ENCODE data around the gene DPP6.
"Not testable (repeated sequence)": the region's sequence is repeated elsewhere in the genome, so short reads cannot be mapped to it uniquely, and the experiment has no call there.

The DPP6 gene

DNA sequence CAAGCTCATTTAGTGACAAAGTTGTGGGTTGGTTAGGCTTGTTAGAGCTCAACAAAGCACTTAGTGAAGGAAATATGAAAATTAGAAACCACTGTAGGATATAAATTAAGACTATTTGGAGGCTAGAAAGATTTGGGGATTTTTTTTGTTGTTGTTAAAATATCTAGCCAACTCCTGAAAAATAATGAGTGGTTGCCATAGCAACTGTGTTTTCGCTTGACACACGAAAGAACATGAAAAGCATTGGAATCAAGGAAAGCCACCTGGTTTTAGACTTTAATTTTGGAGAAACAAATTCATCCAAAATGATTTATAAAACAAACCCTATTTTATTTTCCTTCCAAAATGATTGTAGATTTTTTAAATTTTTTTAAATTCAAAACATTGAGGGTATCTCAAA lies 26.3 kb downstream of the DPP6 start:
- not testable (repeated sequence) for DNase-seq

DNA sequence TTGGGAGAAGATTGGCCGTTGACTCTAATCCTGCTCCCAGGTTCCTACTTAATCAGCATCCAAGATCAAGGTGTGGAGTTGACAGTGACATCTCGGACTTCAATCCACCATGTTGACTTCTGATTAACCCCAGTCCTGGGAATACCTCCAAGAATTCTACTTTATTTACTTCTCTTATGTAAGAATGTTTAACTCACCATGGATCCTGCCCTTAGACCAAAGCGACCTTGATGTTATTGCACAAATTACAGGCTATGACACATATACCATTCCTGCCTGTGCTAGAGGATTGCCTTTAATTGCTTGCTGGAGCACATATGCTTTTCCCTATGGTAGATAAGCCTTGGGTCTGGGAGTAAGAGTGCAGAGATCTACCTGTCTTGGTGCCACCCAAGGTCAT lies 28.1 kb downstream of the DPP6 start:
- DNase-seq = not testable (repeated sequence)

DNA sequence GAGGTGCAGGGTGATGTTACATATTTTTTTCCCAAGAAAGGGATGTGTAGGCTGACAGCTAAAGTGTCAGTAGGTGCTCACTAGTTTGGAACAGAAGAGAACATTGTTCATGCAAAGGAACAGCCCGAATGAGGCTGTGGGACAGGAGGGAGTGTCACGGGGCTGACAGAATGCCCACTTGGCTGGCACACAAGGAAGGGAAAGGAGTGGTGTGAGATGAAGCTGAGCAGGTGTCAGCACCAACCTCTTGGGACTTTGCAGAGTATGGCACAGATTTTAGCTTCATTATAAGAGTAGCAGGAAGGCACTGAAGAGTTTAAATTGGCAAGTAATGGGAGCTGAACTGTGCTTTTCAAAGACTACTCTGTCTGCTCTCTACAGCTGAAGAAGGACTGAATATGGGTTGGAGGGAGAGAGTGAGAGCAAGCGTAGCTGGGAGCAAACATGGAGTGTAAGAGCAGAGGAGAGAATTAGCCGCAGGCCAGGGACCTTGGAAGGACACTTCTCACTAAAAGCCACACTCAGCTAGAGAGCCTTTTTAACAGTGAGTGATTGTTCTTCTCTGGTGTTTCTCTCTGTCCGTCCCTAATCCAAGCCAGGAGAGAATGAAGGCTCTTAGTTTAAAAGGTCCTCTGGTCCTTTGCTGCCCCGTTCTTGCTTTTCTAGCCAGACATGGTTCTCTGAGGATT lies 35.0 kb downstream of the DPP6 start:
- DNase-seq = not testable (repeated sequence)

DNA sequence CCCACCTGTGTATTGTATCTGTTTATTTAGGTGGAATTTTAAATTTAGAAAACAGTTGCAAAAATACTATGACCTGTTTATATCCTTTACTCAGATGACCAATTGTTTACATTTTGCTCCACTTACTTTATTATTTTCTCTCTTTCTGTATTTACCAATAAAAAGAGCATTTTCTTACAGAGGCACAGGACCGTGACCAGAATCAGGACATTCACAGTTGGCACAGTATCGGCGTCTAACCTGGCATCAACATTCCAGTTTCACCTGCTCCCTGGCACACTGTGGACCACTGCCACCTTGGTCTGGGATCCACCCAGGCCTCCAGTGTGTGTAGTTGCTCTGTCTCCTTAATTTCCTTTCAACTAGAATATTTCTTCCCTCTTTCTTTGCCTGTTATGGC lies 39.9 kb downstream of the DPP6 start:
- not testable (repeated sequence) for DNase-seq

DNA sequence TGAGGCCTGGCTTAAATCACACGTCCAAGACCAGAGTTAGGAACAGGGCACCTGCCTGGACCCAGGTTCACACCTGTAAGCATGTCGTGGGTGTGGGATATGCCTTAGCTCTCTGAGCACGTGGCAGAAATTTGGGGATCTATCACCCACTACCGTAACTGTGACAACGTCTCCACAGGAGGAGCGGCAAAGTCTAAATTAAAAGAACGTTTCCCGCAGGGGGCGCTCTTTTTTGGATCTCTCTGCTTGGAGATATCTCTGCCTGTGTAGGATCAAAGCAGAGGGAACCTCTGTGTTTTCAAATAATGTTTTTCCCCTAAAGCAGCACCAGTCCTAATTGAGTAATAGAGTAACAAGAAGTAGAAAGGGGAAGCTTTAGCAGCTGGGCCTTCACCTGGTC lies 43.0 kb downstream of the DPP6 start:
- not testable (repeated sequence) for DNase-seq

DNA sequence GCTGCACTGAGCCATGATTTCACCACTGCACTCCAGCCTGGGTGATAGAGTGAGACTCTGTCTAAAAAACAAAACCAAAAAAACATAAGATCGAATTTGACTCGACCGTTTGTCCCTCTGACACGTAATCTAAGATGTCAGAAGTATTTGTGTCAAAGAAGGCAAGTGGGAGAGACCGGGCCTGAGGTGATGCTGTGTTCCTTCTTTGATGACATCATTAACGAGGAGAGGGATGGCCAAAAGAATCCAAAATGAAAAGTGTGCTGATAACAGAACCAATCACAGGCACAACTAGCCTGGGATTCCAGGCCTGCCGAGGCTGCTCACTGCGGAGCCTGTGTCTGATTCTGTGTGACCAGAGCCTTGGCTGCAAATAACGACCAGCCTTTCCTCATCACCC lies 52.9 kb downstream of the DPP6 start:
- not testable (repeated sequence) for DNase-seq

DNA sequence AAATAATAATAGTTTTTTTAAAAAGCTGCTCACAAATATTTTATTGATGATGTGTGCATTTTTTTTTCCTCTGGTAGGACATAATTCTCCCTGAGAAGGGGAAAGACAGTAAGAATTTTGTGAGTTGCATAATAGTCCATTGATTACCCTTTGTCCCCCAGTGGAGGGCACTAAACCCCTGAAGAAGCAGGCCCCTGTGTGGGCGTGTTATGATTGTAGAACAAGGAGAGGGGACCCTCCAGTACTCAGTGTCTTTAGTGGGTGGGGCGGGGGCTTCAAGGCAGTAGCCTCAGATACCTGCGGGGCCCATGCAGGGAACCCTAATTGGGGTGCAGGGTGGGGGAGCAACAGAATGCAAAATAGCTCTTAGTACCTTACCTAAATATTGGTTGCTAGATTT lies 57.4 kb downstream of the DPP6 start:
- DNase-seq = not testable (repeated sequence)

DNA sequence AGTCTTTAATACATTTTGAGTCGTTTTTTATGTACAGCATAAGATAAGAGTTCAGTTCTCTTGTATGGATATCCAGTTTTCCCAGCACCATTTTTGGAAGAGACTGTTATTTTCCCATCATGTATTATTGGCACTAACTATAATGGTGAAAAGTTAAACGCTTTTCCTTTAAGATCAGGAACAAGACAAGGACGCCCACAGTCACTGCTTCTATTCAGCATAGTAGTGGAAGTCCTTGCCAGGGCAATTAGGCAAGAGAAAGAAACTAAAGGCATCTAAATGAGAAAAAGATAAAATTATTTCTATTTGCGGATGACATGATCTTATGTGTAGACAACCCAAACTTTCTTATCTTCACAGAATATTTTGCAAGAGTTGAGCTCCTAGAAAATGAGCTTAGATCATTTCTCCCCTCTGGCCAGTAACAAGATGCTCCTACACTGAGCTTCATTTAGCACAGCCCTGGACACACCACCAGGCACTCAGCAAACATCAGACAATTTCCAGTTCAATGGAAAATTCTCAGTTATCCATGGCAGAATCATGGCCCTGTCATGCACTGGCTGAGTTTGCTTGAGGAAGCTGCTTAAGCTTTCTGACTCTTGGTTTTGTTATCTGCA lies 61.6 kb downstream of the DPP6 start:
- DNase-seq = not testable (repeated sequence)

DNA sequence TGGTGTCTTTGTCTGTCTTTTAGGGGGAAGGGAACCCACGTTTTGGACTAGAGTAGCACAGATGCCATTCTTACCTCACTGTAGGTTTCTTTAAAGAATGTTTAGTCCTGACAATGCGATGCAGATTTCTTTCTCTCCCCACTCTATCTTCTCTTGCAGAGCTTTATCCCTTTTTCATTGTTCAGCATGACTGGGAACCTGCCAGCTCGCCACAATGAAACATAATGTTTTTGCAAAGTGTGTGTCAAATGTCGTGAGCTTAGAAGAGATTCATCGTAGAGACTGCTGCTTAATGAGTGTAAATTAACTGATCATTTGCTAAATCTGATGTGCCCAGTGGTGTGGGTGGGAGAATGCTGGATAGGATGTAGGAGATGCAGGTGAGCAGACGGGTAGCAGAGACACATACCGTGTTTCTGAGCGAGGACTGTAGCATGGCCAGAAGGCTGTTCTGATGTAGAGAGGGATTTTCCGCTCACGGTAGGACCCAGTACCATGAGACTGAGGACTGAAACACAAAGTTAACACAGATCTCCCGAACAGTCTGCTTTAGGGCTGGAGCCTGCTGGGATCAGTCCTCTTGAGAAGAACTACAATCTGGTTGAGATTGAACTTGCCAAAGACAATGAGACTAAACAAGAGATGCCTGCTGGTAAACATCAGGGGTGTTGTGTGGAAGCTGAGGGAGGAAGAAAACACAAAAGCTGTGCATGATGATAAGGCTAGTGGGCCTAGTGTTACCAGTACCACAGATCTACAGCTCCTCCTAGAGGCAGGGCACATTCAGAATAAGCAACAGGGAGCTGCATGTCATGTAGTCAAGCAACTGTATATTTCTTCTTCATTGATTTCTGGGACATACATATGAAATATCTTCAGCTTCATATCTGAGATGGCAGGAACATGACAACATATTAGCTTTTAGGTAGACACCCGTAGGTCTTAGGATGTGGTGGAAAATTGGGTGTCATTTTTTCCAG lies 65.5 kb downstream of the DPP6 start:
- not testable (repeated sequence) for DNase-seq

DNA sequence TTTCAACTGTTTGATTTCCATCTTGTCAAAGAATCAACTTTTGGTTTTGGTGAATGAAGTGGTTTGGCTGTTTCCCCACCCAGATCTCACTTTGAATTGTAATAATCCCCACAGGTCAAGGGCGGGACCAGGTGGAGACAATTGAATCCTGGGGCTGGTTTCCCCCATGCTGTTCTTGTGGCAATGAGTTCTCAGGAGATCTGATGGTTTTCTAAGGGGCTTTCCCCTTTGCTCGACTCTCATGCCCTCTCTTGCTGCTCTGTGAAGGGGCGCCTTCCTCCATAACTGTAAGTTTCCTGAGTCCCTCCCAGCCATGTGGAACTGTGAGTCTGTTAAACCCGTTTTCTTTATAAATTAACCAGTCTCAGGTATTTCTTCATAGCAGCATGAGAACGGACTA lies 68.6 kb downstream of the DPP6 start:
- DNase-seq = not testable (repeated sequence)

DNA sequence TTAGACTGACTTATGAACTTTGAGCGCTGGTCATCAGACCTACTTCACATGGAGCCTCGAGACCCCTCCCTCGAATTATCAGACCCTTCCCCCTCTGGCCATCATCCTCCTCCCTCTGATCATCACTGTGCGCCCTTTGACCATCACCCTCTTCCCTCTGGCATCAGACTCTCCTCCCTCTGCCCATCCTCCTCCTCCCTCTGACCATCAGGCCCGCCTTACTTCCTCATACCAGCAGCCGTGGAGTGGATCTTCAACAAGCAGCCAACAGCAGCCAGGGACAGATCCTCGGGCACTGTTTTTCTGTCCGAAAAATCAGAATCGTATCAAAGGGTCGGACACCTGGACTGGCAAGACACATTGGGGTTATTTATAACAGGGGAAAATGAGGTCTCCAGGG lies 70.5 kb downstream of the DPP6 start:
- DNase-seq = not testable (repeated sequence)

DNA sequence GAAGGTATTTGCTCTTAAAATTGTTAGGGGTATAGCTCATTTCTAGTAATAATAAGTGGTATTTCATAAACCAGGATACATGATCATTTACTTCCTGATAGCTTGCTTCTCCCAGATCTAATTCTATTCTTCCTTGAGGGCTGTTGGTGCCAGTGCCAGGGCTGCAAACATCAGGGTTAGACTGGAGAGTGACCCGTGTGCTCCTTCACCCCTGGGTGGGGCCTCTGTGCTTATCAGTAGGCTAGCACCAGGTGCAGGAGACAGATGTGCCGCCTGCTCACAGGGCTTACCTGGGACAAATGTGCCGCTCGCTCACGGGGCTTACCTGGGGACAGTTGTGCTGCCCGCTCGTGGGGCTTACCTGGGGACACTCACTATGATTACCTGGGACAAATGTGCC lies 71.2 kb downstream of the DPP6 start:
- DNase-seq = not testable (repeated sequence)

DNA sequence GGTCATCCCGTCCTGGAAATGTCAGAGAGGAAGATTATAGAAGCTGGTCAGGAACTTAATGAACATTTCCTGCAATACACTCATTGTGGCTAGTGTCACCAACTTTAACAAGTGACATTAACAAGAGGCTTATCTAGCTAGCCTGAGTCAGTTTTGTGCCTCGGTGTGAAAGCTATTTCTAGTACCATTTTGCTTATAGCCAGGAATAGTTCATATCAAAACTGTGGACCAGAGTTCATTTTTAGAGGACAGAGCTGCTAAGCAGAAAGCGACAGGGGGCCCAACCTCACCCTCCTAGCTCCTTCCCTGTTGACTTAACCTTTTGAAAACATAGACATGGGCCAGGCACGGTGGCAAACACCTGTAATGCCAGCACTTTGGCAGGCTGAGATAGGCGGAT lies 76.9 kb downstream of the DPP6 start:
- DNase-seq = not testable (repeated sequence)

DNA sequence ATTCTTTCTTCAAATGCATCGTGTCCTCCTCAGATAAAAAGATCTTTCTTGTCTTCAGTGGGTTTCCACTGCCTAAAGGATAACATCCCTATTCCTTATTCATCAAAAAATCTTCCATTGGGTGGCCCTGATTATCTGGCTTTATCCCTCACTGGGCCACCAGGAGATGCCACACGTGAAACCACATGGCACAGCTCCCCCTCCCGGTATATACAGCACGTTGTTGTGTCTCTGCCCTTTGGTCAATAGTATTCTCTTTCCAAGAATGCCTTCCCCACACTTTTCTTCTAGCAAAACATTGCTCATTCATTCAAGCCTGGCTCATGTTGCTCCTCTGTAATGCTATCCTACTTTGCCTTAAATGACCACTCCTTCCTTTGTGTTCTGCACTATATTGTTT lies 80.4 kb downstream of the DPP6 start:
- not testable (repeated sequence) for DNase-seq

DNA sequence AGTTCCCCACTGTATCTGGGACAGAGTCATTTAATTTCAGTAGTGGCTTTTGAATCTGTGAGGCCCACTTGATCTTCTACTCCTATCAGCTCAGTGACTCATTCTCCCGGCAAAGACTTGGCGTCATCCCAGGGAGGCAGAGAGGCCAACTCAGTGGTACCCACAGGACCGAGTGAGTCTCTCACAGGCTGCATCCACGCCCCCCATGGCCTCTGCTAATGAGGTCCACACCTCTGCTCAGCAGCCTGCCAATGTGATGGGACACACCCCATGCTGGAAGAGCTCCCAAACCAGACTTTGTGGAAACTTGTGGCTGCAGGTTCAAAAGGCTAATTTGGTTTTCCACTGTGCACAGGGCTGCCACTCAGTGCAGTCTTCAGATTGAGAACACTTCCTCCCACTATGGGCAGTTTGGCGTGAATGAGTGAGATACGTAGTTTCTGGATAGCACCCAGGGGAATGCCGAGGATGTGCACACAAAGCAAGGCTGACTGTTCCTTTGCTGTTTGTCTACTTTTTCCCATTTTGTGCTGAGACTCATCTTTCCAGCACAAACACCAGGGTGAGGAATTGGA lies 81.6 kb downstream of the DPP6 start:
- not testable (repeated sequence) for DNase-seq

DNA sequence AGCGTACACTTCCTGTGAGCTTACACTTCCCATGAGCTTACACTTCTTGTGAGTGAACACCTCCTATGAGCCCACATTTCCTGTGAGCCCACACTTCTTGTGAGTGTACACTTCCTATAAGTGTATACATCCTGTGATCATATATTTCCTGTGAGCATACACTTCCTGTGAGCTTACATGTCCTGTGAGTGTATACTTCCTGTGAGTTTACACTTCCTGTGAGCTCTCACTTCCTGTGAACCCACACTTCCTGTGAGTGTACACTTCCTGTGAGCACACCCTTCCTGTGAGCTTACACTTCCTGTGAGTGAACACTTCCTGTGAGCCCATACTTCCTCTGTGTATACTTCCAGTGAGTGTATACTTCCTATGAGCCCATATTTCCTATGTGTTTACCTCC lies 82.5 kb downstream of the DPP6 start:
- not testable (repeated sequence) for DNase-seq

DNA sequence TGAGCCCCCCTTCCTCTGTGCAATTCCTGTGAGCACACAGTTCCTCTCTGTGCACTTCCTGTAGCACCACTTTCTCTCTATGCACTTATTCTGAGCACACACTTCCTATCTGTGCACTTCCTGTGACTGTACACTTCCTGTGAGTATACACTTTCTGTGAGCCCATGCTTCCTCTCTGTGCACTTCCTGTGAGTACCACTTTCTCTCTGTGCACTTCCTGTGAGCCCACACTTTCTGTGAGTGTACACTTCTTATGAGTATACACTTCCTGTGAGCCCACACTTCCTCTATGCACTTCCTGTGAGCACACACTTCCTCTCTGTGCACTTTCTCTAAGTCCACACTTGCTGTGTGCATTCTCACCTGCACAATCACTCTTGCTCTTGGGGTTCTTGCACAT lies 83.4 kb downstream of the DPP6 start:
- DNase-seq = not testable (repeated sequence)

DNA sequence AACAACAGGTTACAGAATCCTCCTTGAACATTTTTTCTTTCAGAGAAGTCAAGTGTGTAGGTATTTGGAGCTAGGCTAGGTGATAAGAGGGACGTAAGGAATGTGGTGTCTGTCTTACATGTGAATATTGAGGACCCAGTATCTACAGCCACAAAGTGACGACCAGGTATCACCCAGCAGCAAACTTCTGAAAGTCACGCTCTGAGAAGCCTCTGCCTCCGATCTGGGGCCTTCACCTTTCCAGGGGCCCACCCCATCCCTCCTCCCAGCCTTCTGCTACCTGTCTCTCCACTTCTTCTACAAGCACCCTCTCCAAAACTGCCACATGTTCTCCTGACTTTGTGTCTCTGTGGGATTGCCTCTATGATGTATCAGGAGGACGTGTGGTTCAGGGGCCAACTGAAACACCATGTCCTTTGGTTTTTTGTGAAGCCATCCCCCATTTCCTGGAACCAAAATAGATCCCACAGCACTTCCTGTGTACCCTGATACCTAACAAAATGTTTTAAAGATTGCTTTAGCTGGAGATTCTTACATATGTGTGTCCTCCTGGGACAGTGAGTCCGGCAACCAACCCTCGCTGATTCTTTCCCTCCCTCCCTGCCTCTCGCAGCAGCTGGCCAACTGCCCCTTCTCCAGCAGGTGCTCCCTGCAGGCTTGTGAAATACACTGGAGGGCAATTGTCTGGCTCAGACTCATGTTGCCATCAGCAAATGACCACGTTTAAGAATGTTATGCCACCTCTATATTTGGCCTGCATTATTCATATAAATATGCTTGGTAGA lies 93.9 kb downstream of the DPP6 start:
- not testable (repeated sequence) for DNase-seq

DNA sequence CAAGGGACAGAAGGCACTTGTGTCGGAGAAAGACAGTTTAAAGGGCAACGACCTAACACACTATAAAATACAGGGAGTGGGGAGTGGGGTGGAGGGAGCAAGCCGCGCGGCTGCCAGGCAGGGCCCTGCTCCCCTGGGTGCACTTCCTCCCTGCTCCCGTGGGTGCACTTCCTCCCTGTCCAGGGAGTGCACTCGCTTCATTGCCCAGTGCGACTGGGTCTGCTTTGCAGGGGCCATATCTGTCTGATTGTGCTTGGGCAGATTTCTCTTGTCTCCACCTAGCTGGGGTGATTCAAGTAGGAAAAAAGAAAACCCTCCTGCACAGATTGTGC lies 94.5 kb downstream of the DPP6 start:
- DNase-seq = not testable (repeated sequence)

DNA sequence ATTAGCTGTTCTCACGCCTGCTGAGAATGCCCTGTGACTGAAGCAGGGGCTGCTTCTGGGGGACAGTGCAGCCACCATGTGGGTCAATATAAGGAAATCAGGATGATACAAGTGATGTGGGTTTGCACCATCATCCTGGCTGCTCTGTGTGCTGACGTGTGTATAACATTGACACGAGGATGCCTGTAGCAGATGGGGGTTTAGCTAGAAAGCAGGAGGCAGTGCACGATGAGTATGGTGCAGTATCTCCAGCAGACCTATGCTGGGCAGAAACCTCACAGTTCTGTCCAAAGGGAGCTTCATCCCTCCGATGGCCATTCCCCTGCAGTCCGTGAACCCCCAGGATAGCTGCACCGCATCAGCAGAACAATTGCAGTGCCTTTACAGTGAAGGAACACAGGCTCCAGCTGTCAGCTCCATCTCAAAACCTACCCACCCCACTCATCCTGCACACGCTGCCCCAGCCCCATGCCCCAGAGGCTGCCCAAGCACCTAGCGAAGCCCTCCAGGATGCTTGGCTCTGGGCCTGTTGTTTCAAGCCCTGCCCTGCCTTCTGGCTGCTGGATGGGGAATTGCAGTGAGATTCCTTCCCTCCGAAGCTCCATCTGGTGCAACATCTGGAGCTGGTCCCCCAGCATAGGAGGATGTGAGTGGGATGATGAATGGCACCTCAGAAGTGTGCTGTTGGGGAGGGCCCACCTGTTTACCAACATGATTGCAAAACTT lies 96.8 kb downstream of the DPP6 start:
- not testable (repeated sequence) for DNase-seq

DNA sequence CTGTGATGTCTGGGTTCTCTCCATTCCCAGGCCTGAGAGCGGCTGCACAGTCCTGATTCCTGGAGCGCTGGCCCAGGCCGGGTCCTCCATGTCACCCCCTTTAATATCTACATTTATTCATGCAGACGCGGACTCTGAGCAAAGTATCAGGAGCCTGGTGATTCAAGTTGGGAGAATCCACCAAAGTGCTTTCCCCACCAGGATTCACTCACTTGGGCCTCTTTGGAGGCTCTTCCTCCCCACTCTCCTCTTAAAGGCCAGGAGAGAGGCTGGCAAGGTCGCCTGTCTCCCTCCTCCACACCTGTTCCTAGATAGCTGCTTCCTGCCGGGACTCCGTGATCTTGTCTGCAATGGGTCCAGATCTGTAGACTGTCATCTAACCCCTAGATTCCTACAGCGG lies 98.5 kb downstream of the DPP6 start:
- DNase-seq = not testable (repeated sequence)

DNA sequence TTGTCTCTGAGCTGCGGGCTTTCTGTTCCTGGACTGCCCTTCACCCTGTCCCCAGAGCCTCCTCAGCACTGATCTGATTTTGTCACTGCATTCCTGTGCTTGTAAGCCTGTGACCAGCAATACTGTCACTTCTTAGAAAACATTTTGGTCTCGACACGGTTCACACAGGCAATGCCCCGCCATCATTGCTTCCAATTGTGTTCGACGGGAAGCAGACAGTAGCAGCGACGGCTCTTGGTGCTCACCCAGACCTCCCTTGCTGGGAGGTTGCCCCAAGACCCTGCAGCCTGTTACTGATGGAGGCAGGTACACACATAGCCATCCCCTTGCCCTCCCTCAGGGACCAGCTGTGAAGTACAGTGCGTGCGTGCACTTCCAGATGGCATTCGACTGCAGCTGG lies 99.1 kb downstream of the DPP6 start:
- not testable (repeated sequence) for DNase-seq

Measured in right forelimb (tissue), 1 donor.